Aorta (tissue), 5 donors: Measurements from ENCODE around the gene BEND2. TPM values are rescaled to one million over a fixed set of nuclear protein-coding genes. Genes with fewer than 3 reads are reported as not detected.

Experiments used
- ATAC-seq: fragments of 200-7000 bp; cut with Tn5 transposase; one replicate; pipeline ENCODE4 v1.9.1; 2022; ENCODE audit warnings: moderate library complexity; ENCODE audit not compliant: low FRiP score
- DNase-seq, 2 donors: peaks; one replicate each; pipeline ENCODE4 v3.0.0-alpha.2; 2020
- H3K27ac ChIP-seq, 2 donors: one replicate each; pipeline ENCODE4 v1.5.1; 2013; ENCODE audit warnings: low read length in 2 of 2, mild to moderate bottlenecking in 2 of 2, moderate library complexity in 2 of 2, control low read depth in 1 of 2, inconsistent platforms in 1 of 2, low read depth in 1 of 2
- H3K27me3 ChIP-seq, 2 donors: one replicate each; pipeline ENCODE4 v1.6.1; 2013; ENCODE audit warnings: control low read depth in 1 of 2, low read length in 1 of 2, mild to moderate bottlenecking in 1 of 2, moderate library complexity in 1 of 2; ENCODE audit not compliant: insufficient read depth in 2 of 2, control insufficient read depth in 1 of 2
- H3K36me3 ChIP-seq, 2 donors: one replicate each; pipeline ENCODE4 v1.6.1; 2013; ENCODE audit warnings: control low read depth in 1 of 2, low read length in 1 of 2, mild to moderate bottlenecking in 1 of 2; ENCODE audit not compliant: insufficient read depth in 2 of 2, control insufficient read depth in 1 of 2
- H3K4me1 ChIP-seq, 2 donors: one replicate each; pipeline ENCODE4 v1.6.1; 2013; ENCODE audit warnings: low read length in 2 of 2, control low read depth in 1 of 2, mild to moderate bottlenecking in 1 of 2, moderate library complexity in 1 of 2; ENCODE audit not compliant: insufficient read depth in 2 of 2, control insufficient read depth in 1 of 2
- H3K4me3 ChIP-seq, 2 donors: one replicate each; pipeline ENCODE4 v1.5.1; 2013; ENCODE audit warnings: low read length in 2 of 2, control low read depth in 1 of 2, mild to moderate bottlenecking in 1 of 2
- H3K9me3 ChIP-seq: one replicate; pipeline ENCODE4 v1.6.1; 2013; ENCODE audit warnings: mild to moderate bottlenecking, low read length; ENCODE audit not compliant: control insufficient read depth
- WGBS, 2 donors: extraction: QIAGEN DNeasy Blood & Tissue Kit; methylation state at CpG; one replicate each; pipeline ENCODE4 v1.1.7; 2013; 5-methylcytosine and 5-hydroxymethylcytosine counted together
- intact Hi-C, 2 donors: fragments of 100-400 bp; cut with DNase I; formaldehyde crosslinking; loops; one replicate each; pipeline versions ENCODE4 v1.14.2 to v1.15.0; 2022
- polyA plus RNA-seq, 2 donors: library from polyadenylated mRNA; stranded (reverse); fragments of 200-250 nt; gene quantifications; one replicate each; pipeline ENCODE4 v1.2.3, GENCODE V29; 2013
- total RNA-seq, 2 donors: library from RNA; stranded (reverse); fragmentation: NEBNext Ultra II Directional; extraction: Animal tissue kit (Norgen Biotek cat#: 25700); gene quantifications; one replicate each; pipeline ENCODE4 v1.2.1, GENCODE V29; 2021
- donor health status: healthy with polysubstance abuse.
- donor health status: Bipolar disorder and iron deficiency.
- donor health status: DM: no; HTN: no; CAD: no.
- donor health status: DM: no; HTN: no; CAD: no.
- donor health status: DM: yes; HTN: yes; CAD: no.

BEND2 gene
- total and polyA plus RNA-seq, 4 donors, result not detected

GRCh38 chrX:18126971-18127370 lies 93.7 kb downstream of the BEND2 start:
- intact Hi-C loops, result no loop called here

GRCh38 chrX:18119856-18120255 lies 100.8 kb downstream of the BEND2 start:
- no peak for ATAC-seq
- Histone ChIP-seq H3K36me3 (no peaks in the 10 kb centered on the region), H3K27ac (no peak overlapping the region), H3K4me1 (no peaks in the 10 kb centered on the region), H3K27me3 (peaks cover 0 to 2% of the 10 kb centered on the region in 2 donors), H3K9me3 (peaks cover 4% of the 10 kb centered on the region), H3K4me3 (no peak overlapping the region)
- intact Hi-C loops, result no loop called here
- DNase-seq, result no peak
- WGBS, 2 donors, result 85 to 93% methylated on average over 2 of the region's 2 CpGs

More at GRCh38 chrX:18126971-18127370, 93.7 kb downstream of the BEND2 start:
- DNase-seq (no peak), ATAC-seq (no peak)
- no peaks in the 10 kb centered on the region for H3K4me1 ChIP-seq
- H3K4me3 ChIP-seq, result no peak overlapping the region
- H3K27ac ChIP-seq, result no peak overlapping the region
- H3K36me3 ChIP-seq, result no peaks in the 10 kb centered on the region
- no peaks in the 10 kb centered on the region for H3K27me3 ChIP-seq
- H3K9me3 ChIP-seq, result no peaks in the 10 kb centered on the region

Other genes starting within 250 kb of the BEND2 start
- 1 to 10 TPM; 1.5 to 2.2 TPM for gene SCML2, start 133.8 kb upstream of the BEND2 start, total RNA-seq
- 1 to 10 TPM; 1.6 to 2.1 TPM for gene SCML2, start 133.8 kb upstream of the BEND2 start, polyA plus RNA-seq
- 10 to 100 TPM; 21.9 to 28.7 TPM for gene CDKL5, start 204.7 kb upstream of the BEND2 start, total RNA-seq
- gene CDKL5, start 204.7 kb upstream of the BEND2 start, polyA plus RNA-seq, result 1 to 10 TPM; 1.1 to 4.0 TPM